HG03135 (cell line): ENCODE results near the gene LCA5L.

Source experiments
- ATAC-seq: cut with Tn5 transposase; IDR thresholded peaks from one replicate; pipeline ENCODE4 v1.9.1; 2021; ENCODE audit warnings: mild to moderate bottlenecking, moderate library complexity; ENCODE audit not compliant: unreplicated experiment

The LCA5L gene

GRCh38 chr21:39445321-39446269 is at the start of gene LCA5L:
TSS of gene LCA5L (minus strand) at chr21:39445778. CDS start at chr21:39428493, 17,285 bp downstream.
- peak; percentile 76 for ATAC-seq

DNA sequence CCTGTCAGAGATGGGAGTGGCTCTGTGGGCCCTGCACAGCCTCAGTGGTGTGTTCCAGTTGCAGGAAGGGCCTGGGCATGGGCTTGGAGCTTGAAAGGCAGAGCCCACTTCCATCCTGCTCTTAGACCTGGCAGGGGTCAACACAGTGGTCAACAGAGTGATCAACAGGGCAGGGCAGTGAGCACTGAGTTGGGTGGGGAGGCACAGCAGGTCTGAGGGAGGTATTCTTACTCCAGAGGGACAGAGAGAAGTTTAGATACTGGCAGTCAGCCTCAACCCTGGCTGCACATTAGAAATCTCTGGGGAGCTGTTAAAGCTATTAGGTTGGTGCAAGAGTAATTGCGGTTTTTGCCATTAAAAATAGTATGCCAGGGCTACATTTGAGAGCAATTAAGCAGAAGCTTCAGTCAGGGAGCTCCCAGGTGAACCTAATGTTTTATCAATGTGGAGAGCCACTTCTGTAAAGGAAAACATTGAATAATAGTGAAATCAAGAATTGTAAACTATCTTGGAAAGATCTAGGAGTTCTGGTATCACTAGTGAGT is 43.9 kb upstream of the LCA5L start:
- ATAC-seq = no peak

DNA sequence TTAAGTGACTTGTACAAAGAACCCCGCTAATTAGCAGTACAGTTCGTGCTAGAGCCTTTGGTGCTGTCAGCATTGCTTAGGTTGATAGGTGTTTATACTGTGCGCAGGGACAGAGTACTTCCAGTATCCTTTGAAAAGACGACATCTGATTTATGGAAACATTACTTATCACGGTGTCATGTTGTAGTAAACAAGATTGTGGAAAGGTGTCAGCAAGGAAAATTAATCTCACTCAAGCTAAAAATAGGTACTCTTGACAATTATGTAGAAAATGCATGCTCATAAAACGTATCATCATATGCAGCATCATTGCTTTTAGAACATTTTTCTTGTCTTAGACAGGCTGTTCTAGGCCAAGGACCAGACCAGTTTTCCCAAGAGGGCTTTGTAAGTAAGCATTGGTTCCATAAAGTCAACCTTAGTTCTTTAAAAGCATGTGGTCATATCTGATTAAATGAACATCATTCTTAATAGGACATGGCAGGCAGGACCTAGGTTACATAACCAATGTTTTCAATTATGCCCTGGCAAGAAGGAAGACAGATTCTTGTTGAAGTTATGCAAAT is 39.2 kb upstream of the LCA5L start:
- ATAC-seq = no peak

- ATAC-seq = no peak
Measured at GRCh38 chr21:39483917-39484316, 38.3 kb upstream of the LCA5L start.

DNA sequence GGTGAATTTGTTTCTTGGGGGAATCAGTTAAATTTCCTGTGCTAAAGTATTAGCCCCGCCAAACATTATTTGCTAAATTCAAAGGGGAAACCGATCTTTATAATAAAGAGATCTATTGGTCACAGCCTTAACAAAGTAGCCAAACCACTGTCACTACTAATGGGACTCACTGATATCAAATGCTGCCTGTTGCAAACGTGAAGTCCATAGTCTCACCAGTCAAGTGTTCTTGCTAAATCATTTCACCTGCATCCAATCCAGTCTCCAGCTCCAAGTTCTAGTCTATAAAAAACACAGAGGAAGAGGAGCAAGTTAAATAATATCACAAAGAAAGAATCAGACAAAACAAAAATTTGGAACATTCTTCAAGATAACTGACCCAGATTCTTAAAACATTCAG is 36.3 kb upstream of the LCA5L start:
- ATAC-seq = no peak

- no peak for ATAC-seq
Measured at GRCh38 chr21:39480271-39480670, 34.7 kb upstream of the LCA5L start.

DNA sequence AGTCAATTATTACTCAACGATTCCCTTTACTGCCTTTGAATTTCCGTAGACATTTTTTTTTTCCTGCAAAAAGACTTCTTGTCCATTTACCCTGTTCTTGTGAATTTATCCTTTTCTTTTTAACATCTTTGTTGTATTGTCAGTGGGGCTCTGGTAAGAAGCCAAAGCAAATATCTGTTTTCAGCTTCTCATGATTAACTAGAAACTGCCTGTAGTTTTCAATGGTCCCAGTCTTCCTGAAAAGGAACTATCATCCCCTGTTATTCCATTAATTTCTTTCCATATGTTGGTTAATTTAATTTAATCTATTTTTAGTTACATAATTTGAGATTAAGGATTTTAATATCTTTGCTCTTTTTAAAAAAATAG is 34.2 kb upstream of the LCA5L start:
- ATAC-seq = no peak

- no peak for ATAC-seq
Measured at GRCh38 chr21:39479164-39479813, 33.7 kb upstream of the LCA5L start.

- no peak for ATAC-seq
Measured at GRCh38 chr21:39474611-39475010, 29.0 kb upstream of the LCA5L start.

DNA sequence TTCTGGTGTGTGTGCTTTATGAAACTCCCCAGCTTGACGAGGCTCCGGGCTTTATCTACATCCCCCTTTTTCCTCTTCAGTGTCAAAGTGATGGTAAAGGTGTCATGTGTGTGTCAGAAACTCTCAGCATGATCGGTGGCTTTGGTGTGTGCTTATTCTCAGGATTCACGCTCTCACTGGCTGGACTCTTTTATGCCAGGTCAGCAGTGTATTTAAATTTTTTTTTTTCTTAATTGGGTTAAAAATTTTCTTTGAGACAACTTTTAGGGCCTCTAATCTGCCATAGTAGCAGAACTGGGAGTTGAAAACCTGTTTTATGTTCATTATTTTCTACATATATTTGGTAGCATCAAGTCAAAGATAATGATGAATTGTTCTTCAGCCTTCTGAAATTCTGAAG is 27.2 kb upstream of the LCA5L start:
- ATAC-seq = no peak

DNA sequence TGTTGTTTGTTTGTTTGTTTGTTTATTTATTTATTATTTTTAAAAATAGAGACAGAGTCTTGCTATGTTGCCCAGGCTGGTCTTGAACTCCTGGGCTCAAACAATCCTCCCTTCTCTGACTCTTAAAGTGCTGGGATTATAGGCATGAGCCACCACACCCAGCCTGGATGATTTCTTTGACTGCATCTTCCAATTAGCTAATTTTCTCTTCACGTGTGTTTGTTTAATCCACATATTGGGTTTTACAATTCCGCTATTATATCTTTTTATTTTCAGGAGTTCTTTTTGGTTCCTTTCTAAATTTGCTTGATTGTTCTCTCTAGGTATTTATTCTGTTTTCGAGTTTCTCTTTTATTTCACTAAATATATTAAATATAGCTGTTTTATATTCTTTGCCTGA is 26.0 kb upstream of the LCA5L start:
- no peak for ATAC-seq

DNA sequence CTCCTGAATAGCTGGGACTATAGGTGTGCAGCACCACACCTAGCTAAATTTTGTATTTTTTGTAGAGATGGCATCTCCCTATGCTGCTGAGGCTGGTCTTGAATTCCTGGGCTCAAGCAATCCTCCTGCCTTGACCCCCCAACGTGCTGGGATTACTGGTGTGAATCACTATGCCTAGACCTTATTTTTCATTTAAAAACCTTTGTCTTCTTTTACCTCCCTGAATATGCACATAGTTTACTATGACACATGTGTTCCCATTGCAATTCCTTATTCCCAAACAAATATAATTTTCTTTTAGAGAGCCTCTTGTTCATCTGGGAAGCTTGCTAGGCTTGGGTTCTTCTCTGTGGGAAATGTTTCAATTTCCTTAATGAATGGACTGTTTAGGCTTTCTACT is 23.0 kb upstream of the LCA5L start:
- ATAC-seq = no peak

GRCh38 chr21:39467746-39468145 is 22.2 kb upstream of the LCA5L start:
- ATAC-seq = no peak

- ATAC-seq = no peak
Measured at GRCh38 chr21:39466584-39466983, 21.0 kb upstream of the LCA5L start.

GRCh38 chr21:39463308-39463707 is 17.7 kb upstream of the LCA5L start:
- no peak for ATAC-seq

- ATAC-seq = peak; percentile 81
Measured at GRCh38 chr21:39461419-39461818, 15.8 kb upstream of the LCA5L start.

DNA sequence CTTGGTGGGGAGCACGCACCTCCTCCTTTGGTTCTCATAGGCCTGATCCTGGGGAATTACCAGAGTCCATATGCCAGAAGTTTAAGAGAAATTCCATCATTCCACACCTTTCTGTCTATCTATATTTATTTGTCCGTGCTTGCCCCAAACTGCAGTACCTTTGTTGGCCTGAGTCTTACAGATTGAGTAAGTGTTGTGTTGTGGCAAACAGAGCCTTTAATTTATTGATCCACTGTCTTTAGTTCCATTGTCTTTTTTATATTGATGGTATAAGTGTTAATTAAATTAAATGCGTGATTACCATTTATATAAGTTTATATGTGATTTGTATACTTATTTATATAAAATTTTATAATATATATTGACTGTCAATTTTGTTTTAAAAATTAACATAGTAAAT is 11.1 kb upstream of the LCA5L start:
- ATAC-seq = no peak

GRCh38 chr21:39454949-39455668 is 9.5 kb upstream of the LCA5L start:
- no peak for ATAC-seq

GRCh38 chr21:39453571-39454179 is 8.1 kb upstream of the LCA5L start:
- ATAC-seq = no peak

DNA sequence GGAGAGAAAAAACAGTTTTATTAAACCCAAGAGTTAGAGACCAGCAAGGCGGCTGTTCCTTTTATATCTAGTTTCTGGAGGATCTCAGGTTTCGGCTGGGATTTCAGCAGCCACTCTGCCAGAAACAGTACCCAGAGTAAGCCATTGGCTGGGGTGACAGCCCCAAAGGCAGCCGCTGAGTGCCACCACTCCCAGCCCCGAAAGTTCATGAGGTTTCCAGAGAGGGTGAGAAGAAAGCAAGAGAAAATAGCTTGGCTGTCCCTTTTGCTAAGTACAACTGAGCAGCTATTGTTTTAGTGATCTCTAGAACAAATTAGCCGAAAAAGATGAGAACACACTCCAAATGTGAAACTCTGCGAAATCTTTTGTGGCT is 7.4 kb upstream of the LCA5L start:
- ATAC-seq = no peak
